GM13976 (cell line): ENCODE data around the gene ZNF184.

Experiments
- DNase-seq: peaks from one replicate; pipeline ENCODE4 v3.0.0; 2012; ENCODE audit warnings: low spot score
- CTCF ChIP-seq: IDR thresholded peaks from 2 replicates; pipeline ENCODE4 v1.5.1; 2012; ENCODE audit warnings: borderline replicate concordance, mild to moderate bottlenecking; ENCODE audit not compliant: insufficient read depth; ENCODE audit errors: extremely low read depth, missing control alignments, control extremely low read depth
- in situ Hi-C: fragments of 300-500 bp; cut with MboI; formaldehyde crosslinking; loops from one replicate; pipeline ENCODE4 v1.12.0; 2022; ENCODE audit warnings: low sequenced_read_pairs, mixed read lengths, inconsistent platforms; ENCODE audit not compliant: unreplicated experiment

ZNF184 gene

GRCh38 chr6:27472617-27473400 lies at the start of gene ZNF184:
ZNF184 (minus strand) TSS chr6:27473105; CDS start chr6:27472294, 811 bp downstream.
- in situ Hi-C loops = no loop called here

GRCh38 chr6:27518881-27519795 lies 46.2 kb upstream of the ZNF184 start:
- in situ Hi-C loops = loop anchor here (10.0 to 25.0 kb wide), 2 partner anchors 236 to 332 kb away; no protein-coding TSS in a partner anchor

More at GRCh38 chr6:27472617-27473400, at the start of gene ZNF184:
- DNase-seq = peak; percentile 91
- no peak for TF ChIP-seq CTCF

GRCh38 chr6:27517928-27518787 lies 45.3 kb upstream of the ZNF184 start:
- no peak for TF ChIP-seq CTCF
- in situ Hi-C loops = loop anchor here (10.0 to 25.0 kb wide), 2 partner anchors 237 to 331 kb away; no protein-coding TSS in a partner anchor
- no peak for DNase-seq

More at GRCh38 chr6:27518881-27519795, 46.2 kb upstream of the ZNF184 start:
- peak; percentile 61 for TF ChIP-seq CTCF
- DNase-seq = peak; percentile 75

- TF ChIP-seq CTCF = no peak
- in situ Hi-C loops = loop anchor here (10.0 to 25.0 kb wide), 2 partner anchors 238 to 330 kb away; no protein-coding TSS in a partner anchor
Measured at GRCh38 chr6:27517238-27517637, 44.3 kb upstream of the ZNF184 start.

GRCh38 chr6:27514906-27515495 lies 42.1 kb upstream of the ZNF184 start:
- in situ Hi-C loops = loop anchor here (10.0 to 25.0 kb wide), 2 partner anchors 240 to 328 kb away; no protein-coding TSS in a partner anchor
- DNase-seq = no peak
- no peak for TF ChIP-seq CTCF

More at GRCh38 chr6:27517238-27517637, 44.3 kb upstream of the ZNF184 start:
- no peak for DNase-seq

- in situ Hi-C loops = loop anchor here (10.0 to 25.0 kb wide), 2 partner anchors 242 to 325 kb away; no protein-coding TSS in a partner anchor
- TF ChIP-seq CTCF = no peak
- no peak for DNase-seq
Measured at GRCh38 chr6:27512525-27512924, 39.6 kb upstream of the ZNF184 start.
